ENCODE measurements around the gene REXO1. TPM values are rescaled to one million over a fixed set of nuclear protein-coding genes. Genes with fewer than 3 reads are reported as not detected.

REXO1 gene
- total and polyA plus RNA-seq, 2 of the 13 experiments (the other 11 are each of a cell fraction or from before 2014, with no cell fraction given), result 5.0 to 11.2 TPM

DNA sequence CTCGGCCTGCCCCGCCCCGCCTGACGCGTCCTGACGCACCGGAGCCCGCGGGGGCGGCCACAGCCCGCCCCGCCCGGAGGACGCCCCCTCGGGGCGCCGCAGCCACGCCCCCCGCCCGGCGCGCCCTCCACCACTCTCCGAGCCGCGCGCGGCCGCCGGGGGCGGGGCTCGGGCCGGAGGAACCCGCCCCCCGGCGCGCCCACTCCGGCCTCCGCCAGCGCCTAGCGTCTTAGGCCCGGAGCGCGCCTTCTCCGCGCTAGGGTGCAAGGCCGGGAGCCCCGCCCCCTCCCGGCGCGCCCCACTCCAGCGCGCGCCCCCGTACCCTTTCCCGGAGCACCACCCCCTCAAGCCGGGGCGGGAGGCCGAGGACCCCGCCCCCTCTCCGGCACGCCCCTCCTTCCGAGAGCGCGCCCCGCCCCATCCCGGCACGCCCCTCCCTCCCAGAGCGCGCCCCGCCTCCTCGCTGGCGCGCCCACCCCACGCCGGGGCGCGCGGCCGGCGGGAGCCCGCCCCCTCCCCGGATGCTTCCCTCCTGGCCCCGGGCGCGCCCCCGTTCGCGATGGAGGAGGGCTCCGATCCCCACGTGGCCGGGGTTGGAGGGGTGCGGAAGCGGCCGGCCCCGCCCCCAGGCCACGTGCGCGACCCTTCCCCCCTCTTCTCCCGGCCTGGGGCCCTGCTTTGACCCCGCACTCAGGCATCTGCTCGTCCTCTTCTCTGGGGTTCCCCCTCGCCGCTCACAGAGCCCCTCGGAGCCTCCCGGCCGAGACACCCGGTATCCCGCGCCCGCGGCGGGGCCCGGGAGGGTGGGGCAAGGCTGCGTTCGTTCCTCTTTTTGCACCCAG lies 15.6 kb upstream of the REXO1 start (continued):
- peak; percentile 77 for TF ChIP-seq ZNF350 (CRISPR knock-in tag; IDR thresholded peaks at IDR 0.05; ENCODE audit: borderline replicate concordance, low read depth)
- TF ChIP-seq, protein P1, sequence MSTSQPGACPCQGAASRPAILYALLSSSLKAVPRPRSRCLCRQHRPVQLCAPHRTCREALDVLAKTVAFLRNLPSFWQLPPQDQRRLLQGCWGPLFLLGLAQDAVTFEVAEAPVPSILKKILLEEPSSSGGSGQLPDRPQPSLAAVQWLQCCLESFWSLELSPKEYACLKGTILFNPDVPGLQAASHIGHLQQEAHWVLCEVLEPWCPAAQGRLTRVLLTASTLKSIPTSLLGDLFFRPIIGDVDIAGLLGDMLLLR (CRISPR knock-in tag; IDR thresholded peaks at IDR 0.05), result peak; percentile 95; the same call in 1 of the 2 replicates
- TF ChIP-seq, protein P2, sequence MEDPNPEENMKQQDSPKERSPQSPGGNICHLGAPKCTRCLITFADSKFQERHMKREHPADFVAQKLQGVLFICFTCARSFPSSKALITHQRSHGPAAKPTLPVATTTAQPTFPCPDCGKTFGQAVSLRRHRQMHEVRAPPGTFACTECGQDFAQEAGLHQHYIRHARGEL (CRISPR knock-in tag; IDR thresholded peaks at IDR 0.05), result peak; percentile 43; the same call in 1 of the 2 replicates
- peak; percentile 11 for TF ChIP-seq SKI (IDR thresholded peaks at IDR 0.05; ENCODE audit: partially characterized antibody)
- TF ChIP-seq REL (CRISPR knock-in tag; conservative IDR thresholded peaks at IDR 0.05), result peak; percentile 75; the same call in 1 of the 2 replicates
- no peak for TF ChIP-seq ISL2 (CRISPR knock-in tag; IDR thresholded peaks at IDR 0.05)
- TF ChIP-seq SOX13 (IDR thresholded peaks at IDR 0.05), result peak; percentile 14; the same call in 1 of the 2 replicates
- peak in 1 of 2 experiments; percentile 27; a peak in 1 of 4 replicates for TF ChIP-seq SOX13 (CRISPR knock-in tag; conservative IDR thresholded peaks at IDR 0.05 in 1 of 2, IDR thresholded peaks at IDR 0.05 in 1 of 2)
- TF ChIP-seq, protein P3, sequence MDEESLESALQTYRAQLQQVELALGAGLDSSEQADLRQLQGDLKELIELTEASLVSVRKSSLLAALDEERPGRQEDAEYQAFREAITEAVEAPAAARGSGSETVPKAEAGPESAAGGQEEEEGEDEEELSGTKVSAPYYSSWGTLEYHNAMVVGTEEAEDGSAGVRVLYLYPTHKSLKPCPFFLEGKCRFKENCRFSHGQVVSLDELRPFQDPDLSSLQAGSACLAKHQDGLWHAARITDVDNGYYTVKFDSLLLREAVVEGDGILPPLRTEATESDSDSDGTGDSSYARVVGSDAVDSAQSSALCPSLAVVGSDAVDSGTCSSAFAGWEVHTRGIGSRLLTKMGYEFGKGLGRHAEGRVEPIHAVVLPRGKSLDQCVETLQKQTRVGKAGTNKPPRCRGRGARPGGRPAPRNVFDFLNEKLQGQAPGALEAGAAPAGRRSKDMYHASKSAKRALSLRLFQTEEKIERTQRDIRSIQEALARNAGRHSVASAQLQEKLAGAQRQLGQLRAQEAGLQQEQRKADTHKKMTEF (CRISPR knock-in tag; IDR thresholded peaks at IDR 0.05), result peak; percentile 49; the same call in 1 of the 2 replicates
- TF ChIP-seq ZNF451 (CRISPR knock-in tag; IDR thresholded peaks at IDR 0.05), result 0 out of 2 replicates have a peak, but pooled peaks have one; percentile 25
- TF ChIP-seq, protein P4, sequence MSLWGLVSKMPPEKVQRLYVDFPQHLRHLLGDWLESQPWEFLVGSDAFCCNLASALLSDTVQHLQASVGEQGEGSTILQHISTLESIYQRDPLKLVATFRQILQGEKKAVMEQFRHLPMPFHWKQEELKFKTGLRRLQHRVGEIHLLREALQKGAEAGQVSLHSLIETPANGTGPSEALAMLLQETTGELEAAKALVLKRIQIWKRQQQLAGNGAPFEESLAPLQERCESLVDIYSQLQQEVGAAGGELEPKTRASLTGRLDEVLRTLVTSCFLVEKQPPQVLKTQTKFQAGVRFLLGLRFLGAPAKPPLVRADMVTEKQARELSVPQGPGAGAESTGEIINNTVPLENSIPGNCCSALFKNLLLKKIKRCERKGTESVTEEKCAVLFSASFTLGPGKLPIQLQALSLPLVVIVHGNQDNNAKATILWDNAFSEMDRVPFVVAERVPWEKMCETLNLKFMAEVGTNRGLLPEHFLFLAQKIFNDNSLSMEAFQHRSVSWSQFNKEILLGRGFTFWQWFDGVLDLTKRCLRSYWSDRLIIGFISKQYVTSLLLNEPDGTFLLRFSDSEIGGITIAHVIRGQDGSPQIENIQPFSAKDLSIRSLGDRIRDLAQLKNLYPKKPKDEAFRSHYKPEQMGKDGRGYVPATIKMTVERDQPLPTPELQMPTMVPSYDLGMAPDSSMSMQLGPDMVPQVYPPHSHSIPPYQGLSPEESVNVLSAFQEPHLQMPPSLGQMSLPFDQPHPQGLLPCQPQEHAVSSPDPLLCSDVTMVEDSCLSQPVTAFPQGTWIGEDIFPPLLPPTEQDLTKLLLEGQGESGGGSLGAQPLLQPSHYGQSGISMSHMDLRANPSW (CRISPR knock-in tag; IDR thresholded peaks at IDR 0.05; ENCODE audit: borderline replicate concordance), result no peak
- TF ChIP-seq, protein P5, sequence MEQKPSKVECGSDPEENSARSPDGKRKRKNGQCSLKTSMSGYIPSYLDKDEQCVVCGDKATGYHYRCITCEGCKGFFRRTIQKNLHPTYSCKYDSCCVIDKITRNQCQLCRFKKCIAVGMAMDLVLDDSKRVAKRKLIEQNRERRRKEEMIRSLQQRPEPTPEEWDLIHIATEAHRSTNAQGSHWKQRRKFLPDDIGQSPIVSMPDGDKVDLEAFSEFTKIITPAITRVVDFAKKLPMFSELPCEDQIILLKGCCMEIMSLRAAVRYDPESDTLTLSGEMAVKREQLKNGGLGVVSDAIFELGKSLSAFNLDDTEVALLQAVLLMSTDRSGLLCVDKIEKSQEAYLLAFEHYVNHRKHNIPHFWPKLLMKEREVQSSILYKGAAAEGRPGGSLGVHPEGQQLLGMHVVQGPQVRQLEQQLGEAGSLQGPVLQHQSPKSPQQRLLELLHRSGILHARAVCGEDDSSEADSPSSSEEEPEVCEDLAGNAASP (CRISPR knock-in tag; IDR thresholded peaks at IDR 0.05; ENCODE audit: borderline replicate concordance), result peak; percentile 62; the same call in 1 of the 2 replicates
- TF ChIP-seq BORCS8-MEF2B (CRISPR knock-in tag; IDR thresholded peaks at IDR 0.05), result 0 out of 2 replicates have a peak, but pooled peaks have one; percentile 43
- no peak; the same call in 1 of the 2 replicates for TF ChIP-seq ZIK1 (CRISPR knock-in tag; IDR thresholded peaks at IDR 0.05; ENCODE audit: borderline replicate concordance, low read depth)
- TF ChIP-seq CBFB (CRISPR knock-in tag; IDR thresholded peaks at IDR 0.05), result peak; percentile 64; the same call in 1 of the 2 replicates
- TF ChIP-seq SIN3A (IDR thresholded peaks at IDR 0.05; ENCODE audit: borderline replicate concordance, low read depth, low read length), result peak; percentile 79; the same call in 1 of the 2 replicates
- peak; percentile 60; the same call in 1 of the 2 replicates for TF ChIP-seq ZNF329 (CRISPR knock-in tag; IDR thresholded peaks at IDR 0.05; ENCODE audit: low read depth)
- peak; percentile 62; the same call in 1 of the 2 replicates for TF ChIP-seq SP5 (CRISPR knock-in tag; IDR thresholded peaks at IDR 0.05; ENCODE audit: borderline replicate concordance, low read depth)
- TF ChIP-seq ZFP90 (CRISPR knock-in tag; IDR thresholded peaks at IDR 0.05; ENCODE audit: borderline replicate concordance), result 0 out of 2 replicates have a peak, but pooled peaks have one; percentile 29
- no peak for TF ChIP-seq RCOR2 (CRISPR knock-in tag; IDR thresholded peaks at IDR 0.05)

Data from HepG2 (cell line).